Panc1 (cell line): ENCODE results near the gene SF3B2.

Experiments used
- POLR2AphosphoS5 ChIP-seq: IDR thresholded peaks from 2 replicates; pipeline ENCODE4 v1.6.1; 2012; ENCODE audit warnings: mild to moderate bottlenecking, low read depth, low read length, moderate library complexity
- SIN3A ChIP-seq: IDR thresholded peaks from 2 replicates; pipeline ENCODE4 v1.6.1; 2012; ENCODE audit warnings: low read depth, mild to moderate bottlenecking, low read length, moderate library complexity, borderline replicate concordance; ENCODE audit not compliant: insufficient read depth
- TCF7L2 ChIP-seq: IDR thresholded peaks from 2 replicates; pipeline ENCODE4 v1.6.1; 2011; ENCODE audit warnings: mild to moderate bottlenecking, low read depth, low read length, inconsistent platforms
- TF ChIP-seq, protein P1 (sequence below): fragments of 450-650 bp; IDR thresholded peaks from 2 replicates; pipeline ENCODE4 v1.5.1; 2017; ENCODE audit warnings: mild to moderate bottlenecking
- TF ChIP-seq, protein P2 (sequence below), 2 experiments: IDR thresholded peaks; 2 replicates each; pipeline ENCODE4 v1.6.1; 2011 to 2012; ENCODE audit warnings: low read depth in 2 of 2, control low read depth in 1 of 2, low read length in 1 of 2, mild to moderate bottlenecking in 1 of 2, moderate library complexity in 1 of 2; ENCODE audit not compliant: insufficient read depth in 1 of 2

DNA sequence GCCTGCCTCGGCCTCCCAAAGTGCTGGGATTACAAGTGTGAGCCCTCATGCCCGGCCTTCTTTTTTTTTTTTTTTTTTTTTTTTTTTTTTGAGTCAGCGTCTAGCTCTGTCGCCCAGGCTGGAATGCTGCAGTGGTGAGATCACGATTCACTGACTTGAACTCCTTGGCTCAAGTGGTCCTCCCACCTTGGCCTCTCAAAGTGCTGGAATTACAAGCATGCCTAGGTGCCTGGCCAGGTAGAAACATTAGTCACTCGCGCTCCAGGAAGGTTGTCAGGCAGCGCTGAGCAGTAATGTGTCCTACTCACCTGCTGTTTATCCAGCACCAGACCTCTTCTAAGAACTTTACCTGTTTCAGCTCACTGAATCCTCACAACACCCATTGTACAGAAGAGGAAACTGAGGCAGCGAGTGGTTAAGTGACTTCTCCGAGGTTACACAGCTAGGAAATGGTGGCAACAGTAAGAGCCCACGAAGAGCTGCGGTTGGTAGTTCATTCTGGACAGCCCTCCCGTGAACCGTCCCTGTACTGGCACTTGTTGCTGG is 40.9 kb upstream of the SF3B2 start:
- TF ChIP-seq, protein P1, sequence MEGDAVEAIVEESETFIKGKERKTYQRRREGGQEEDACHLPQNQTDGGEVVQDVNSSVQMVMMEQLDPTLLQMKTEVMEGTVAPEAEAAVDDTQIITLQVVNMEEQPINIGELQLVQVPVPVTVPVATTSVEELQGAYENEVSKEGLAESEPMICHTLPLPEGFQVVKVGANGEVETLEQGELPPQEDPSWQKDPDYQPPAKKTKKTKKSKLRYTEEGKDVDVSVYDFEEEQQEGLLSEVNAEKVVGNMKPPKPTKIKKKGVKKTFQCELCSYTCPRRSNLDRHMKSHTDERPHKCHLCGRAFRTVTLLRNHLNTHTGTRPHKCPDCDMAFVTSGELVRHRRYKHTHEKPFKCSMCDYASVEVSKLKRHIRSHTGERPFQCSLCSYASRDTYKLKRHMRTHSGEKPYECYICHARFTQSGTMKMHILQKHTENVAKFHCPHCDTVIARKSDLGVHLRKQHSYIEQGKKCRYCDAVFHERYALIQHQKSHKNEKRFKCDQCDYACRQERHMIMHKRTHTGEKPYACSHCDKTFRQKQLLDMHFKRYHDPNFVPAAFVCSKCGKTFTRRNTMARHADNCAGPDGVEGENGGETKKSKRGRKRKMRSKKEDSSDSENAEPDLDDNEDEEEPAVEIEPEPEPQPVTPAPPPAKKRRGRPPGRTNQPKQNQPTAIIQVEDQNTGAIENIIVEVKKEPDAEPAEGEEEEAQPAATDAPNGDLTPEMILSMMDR, result no peak
- TF ChIP-seq POLR2AphosphoS5 (no peak), SIN3A (no peak), TCF7L2 (no peak)
- TF ChIP-seq, protein P2, sequence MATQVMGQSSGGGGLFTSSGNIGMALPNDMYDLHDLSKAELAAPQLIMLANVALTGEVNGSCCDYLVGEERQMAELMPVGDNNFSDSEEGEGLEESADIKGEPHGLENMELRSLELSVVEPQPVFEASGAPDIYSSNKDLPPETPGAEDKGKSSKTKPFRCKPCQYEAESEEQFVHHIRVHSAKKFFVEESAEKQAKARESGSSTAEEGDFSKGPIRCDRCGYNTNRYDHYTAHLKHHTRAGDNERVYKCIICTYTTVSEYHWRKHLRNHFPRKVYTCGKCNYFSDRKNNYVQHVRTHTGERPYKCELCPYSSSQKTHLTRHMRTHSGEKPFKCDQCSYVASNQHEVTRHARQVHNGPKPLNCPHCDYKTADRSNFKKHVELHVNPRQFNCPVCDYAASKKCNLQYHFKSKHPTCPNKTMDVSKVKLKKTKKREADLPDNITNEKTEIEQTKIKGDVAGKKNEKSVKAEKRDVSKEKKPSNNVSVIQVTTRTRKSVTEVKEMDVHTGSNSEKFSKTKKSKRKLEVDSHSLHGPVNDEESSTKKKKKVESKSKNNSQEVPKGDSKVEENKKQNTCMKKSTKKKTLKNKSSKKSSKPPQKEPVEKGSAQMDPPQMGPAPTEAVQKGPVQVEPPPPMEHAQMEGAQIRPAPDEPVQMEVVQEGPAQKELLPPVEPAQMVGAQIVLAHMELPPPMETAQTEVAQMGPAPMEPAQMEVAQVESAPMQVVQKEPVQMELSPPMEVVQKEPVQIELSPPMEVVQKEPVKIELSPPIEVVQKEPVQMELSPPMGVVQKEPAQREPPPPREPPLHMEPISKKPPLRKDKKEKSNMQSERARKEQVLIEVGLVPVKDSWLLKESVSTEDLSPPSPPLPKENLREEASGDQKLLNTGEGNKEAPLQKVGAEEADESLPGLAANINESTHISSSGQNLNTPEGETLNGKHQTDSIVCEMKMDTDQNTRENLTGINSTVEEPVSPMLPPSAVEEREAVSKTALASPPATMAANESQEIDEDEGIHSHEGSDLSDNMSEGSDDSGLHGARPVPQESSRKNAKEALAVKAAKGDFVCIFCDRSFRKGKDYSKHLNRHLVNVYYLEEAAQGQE (IDR thresholded peaks at IDR 0.05; ENCODE audit: insufficient read depth in 1 of 2, low read depth in 2 of 2, low read length in 1 of 2), result no peak
